Activated T-helper 1 cell treated with anti-CD3 and anti-CD28 coated beads, Interleukin-2, amount 50 U/mL, for 16 hours (primary cell): ENCODE data around the gene C2orf15.
A peak's percentile ranks its signal among the peaks of the same experiment; 100 is the strongest.
"Not testable (repeated sequence)": the region's sequence is repeated elsewhere in the genome, so short reads cannot be mapped to it uniquely, and the experiment has no call there.

ENCODE experiments used
- DNase-seq, 2 donors: peaks; one replicate each; pipeline ENCODE4 v3.0.0-alpha.2; 2020; ENCODE audit warnings: low read depth in 1 of 2, low spot score in 1 of 2

C2orf15 gene, protein sequence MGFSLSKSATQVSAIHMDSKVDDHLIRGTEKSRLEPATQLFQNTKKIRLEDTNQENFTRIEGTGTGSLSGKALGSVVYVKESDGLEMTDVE

DNA sequence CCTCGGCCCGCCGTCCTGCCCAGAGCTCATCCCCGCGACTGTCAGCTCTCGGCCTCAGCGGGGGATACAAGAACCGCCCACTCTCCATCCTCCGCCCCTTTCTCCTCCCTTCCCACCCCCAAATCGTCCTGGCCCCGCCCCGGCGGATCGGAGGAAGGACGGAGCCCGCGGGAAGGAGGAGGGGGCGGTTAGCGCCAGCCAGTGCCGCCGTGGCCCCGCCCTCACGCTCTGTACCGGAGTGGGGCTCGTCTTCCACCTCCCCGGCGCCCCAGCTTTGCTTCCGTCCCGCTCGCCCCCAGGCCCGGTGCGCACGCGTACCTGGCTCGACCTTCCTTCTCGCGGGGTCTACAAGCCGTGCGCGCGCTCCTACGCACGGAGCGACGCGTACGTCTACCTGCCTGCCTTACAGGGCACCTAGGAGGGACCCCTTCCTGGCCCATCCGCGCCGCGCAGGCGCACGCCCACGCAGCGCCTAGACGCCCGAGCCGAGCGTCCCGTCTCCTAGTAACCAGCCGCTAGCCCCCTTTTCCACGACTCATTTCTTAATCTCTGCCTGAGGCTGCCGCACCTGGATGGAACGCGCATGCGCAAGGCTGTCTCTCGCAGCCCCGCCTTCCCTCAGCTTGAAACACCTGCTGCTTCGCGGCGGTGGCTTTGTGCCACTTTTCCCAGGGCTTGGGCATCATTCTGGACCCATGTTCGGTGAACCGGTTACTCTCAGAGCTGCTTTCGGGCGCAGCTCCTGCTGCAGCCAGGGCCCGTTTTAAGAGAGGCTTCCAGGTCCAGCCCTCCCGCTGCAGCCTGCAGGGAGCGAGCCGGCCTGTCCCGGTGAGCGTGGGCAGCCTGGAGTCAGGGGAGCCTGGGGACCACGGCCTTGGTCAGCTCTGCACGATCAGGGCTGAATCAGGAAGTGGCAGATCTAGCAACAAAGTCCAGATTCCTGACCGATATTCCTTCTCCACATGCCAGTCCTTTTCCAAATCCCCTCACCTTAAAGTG is at the start of gene C2orf15:
Gene C2orf15 (plus strand): TSS at position 598 of the 999 bp plus-strand sequence. CDS start 8,852 bp downstream, outside the sequence.
- DNase-seq = peak; percentile 94 to 95

DNA sequence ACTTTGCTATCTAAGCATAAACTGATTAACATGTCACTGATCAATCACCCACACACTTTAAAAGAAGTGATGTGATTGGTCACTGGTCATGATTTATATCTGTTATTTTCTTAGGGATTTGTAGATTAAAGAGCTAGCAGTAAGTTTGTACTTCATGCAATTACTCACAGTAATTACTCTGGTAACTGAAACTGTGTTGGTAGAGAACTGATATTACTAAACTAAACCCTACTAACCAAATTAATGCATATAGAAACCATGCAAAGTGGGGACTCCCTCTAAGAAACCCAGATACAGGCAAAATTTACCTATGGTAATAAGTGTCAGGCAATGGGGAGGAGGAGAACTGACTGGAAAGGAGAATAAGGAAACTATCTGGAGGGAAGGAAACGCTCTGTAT is 44.8 kb upstream of the C2orf15 start:
- no peak for DNase-seq

DNA sequence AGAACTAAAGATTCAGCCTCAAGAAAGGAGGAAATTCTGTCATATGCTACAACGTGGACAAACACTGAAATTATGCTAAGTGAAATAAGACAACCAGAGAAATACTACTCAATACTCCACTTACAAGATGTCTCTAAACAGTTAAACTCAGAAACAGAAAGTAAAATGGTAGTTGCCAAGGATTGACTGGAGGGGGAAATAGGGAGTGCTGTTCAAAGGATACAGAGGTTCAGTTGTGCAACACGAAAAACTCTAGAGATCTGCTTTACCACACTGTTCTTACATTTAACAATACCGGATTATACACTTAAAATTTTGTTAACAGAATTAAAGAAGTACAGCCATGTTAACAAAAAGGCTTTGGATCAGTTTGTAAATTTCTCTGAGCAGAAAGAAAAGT is 39.8 kb upstream of the C2orf15 start:
- DNase-seq = no peak

DNA sequence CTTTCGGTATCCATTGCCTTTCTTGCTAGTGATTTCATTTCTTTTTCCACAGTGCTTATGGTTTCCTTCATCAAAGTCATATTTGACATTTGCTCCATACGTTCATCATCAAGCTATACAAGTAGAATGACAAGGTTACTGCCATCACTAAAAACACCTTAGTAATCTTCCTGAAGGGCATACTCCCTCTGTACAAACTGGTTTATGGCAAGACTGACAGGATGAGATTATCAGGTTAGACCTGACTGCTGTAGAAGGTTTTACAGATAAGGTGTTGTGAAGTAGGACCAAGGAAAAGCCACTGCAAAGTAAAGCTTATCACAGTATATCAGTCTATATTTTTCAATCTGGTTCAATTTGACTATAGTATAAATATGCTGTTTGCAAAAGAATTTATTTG is 37.5 kb upstream of the C2orf15 start:
- no peak for DNase-seq

DNA sequence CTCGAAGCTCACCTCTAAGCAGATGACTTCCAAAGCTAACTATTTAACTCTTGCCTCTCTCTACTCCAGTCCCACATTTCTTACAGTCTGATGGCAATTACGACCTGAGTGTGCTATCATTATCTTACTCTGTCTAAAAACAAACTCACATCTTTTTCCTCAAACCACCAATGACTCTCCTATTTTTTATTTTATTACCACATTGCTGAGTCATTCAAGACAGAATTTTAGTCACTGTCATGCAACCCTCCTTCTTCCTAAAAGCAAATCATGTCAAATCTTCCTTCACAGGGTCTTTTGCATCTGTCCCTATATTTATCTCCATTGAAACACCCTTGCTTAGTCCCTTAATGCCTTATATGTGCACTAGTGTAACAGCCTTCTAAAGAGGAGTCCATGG is 34.6 kb upstream of the C2orf15 start:
- no peak for DNase-seq

DNA sequence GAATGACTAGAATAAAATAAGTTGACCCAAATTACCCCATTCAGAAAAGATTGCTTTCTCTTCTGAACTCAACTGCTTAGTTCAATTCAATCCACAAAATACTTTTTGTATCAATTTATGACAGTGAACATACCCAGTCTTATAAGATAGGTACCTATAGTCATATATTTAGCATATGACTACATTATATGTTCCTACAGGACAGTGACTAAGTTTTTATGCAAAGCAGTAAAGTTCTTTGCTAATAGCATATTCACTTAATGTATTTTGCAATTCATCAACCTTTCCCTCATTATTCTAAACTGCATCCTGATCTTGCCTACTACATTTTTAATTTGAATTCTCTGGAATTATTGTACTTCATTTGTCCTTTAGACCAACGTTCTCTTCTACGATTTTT is 30.3 kb upstream of the C2orf15 start:
- DNase-seq = no peak

DNA sequence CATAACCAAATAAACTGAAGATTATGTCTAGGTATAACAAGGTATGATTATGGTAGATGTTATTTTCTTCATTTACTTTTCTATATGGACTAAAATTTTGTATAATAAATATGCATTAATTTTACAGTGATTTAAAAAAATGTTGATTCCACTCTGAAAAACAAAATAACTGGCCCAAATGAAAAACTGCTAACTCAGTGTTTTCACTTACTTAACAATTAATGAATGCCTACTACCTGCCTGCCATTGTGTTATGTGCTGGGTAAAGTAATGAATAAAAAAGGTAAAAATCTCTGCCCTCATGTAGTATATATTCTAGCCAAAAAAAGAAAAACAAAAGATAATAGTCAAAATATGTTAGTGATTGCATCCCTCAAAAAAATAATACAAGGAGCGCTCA is 29.6 kb upstream of the C2orf15 start:
- DNase-seq = no peak

DNA sequence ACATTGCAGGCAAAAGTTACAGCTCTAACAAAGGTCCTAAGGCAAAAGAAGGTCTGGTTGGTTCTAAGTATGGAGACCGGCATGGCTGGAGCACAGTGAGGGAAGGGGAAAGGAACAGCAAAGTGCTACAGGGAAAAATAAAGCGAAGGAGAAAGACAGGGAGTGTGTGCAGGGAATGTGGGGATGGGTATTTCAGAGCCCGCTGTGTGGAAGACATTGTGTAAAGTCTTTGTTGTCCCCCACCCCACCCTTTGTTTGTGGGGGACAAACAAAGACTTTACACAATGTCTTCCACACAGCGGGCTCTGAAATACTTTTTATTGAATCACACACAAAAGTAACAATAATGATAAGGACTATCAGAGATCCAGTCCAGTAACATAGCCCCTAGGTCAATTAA is 28.9 kb upstream of the C2orf15 start:
- DNase-seq = no peak

DNA sequence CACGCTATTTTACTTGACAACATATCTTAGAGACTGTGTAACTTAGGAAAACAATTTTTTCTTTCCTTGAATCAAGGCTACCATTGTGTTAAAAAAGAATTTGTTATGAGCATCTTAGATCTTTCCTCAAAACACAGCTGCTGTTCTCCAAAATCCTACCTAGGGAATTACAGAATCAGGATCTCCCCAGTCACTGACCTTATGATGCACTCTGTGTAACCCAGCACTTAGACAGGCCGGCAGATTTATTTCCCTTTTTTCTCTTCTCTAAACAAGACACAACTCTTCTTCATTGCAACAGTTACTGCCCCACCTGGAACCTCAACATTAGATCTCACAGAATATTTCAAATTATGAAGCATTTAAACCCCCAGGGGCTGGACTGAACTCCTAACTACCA is 13.5 kb upstream of the C2orf15 start:
- no peak for DNase-seq

DNA sequence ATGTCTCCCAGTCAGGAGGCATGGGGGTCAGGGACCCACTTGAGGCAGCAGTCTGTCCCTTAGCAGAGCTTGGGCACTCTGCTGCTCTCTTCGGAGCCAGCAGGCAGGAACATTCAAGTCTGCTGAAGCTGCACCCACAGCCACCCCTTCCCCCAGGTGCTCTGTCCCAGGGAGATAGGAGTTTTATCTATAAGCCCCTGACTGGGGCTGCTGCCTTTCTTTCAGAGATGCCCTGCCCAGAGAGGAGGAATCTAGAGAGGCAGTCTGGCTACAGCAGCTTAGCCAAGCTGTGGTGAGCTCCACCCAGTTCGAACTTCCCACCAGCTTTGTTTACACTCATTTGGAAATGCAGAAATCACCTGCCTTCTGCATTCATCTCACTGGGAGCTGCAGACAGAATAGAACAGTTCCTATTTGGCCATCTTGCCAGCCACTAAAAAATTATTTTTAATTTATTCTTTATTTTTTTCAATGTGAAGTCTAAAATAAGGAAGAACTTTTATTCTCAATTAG is 6.4 kb upstream of the C2orf15 start:
- DNase-seq = not testable (repeated sequence)

DNA sequence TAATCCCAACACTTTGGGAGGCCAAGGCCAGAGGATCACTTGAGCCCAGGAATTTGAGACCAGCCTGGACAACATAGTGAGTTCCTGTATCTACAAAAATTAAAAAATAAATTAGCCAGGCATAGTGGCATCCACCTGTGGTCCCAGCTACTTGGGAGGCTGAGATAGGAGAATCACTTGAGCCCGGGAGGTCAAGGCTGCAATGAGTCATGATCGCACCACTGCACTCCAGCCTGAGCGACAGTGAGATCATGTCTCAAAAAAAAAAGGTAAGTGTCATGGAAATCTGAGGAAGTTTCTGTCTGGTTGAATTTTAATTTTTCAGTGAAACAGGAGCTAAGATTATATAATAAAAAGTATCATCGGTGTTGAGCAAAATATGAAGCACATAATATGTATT is 2.5 kb upstream of the C2orf15 start:
- DNase-seq = no peak

DNA sequence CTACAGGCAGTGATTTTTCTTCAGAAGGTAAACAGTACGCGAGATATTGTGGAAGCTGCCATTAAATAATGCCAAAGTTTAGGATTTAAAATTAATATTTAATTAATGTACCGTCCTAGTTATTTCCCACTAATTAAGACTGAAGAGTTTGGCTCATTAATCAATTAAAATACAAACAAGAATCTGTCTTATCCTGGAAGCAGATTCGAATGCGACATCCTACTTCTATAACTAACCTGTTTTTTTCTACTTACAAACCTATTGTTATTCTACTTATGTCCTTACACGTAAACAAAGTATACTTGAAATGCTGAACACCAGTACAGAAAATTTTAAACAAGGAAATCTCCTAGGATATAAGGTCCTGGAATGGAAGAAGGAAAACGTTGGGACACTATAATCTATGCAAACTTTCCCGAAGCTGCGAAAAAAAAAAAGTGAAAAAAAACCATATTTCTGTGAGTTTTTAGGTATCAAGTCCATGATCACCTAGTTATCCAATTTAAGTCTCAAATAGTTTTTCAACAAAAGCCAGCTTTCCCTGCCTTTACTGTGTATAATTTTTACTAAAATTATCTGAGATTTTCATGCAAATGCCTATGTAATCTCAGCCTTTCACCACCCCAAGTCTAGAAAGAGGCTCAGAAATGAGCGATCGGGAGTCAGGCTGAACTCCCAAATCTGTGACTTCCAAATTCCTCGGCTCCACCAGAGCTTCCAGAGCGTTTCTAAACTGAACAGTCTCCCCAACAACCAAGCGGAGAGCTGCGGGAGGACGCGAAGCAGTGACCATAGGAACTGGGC is 1.2 kb upstream of the C2orf15 start:
- DNase-seq = no peak

DNA sequence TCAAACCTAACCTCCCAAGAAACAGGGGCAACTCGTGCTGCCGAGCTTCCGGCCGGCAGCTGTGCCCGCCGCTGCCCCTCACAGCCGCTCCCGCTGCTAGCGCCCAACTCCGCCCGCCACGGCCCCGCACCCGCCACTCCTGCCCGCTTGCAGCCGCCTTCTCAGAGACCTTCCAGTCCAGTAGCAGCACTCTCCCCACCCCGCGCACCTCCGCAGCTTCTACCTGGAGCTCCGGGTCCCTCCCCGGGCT is 722 bp upstream of the C2orf15 start:
- DNase-seq = no peak

DNA sequence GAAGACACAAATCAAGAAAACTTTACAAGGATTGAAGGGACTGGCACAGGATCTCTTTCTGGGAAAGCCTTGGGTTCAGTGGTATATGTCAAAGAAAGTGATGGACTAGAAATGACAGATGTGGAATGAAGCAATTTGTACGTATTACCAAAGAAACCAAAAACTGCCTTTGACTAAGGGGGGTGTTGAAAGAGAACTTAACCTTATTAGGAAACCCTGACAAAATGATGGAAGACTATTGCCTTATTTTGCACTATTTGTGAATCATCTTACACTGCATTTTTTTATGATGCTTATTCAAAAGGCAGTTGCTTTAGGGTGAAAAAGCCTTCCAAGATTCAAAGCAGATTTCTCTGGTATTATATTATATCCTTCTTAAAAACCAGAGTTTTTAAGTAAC is 9.2 kb downstream of the C2orf15 start:
- DNase-seq = no peak

DNA sequence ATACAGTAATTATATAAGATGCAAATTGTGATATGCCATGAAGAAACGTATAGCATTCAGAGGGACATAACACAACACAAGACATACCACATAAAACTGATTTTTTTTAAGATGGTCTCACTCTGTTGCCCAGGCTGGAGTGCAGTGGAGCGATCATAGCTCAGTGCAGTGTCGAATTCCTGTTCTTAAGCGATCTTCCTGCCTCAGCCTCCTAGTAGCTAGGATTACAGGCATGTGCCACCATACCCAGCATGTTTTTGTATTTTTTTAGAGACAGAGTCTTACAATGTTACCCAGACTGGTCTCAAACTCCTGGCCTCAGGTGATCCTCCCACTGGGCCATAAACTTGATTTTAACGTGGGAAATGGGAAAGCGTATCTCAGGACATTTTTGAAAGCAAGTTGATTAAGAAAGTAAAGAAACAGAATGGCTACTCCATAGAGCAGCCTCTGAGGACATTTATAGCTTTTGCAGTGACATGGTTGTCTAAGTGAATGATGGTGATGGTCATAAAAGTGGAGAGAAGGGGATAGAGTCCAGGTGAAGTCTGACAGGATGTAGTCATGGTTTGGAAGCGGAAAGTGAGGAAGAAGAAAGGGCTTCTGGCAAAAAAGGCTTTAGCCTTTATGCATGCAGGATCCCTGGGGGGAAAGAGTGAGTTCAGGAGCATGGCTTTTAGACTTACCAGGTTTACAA is 10.8 kb downstream of the C2orf15 start:
- DNase-seq = no peak

DNA sequence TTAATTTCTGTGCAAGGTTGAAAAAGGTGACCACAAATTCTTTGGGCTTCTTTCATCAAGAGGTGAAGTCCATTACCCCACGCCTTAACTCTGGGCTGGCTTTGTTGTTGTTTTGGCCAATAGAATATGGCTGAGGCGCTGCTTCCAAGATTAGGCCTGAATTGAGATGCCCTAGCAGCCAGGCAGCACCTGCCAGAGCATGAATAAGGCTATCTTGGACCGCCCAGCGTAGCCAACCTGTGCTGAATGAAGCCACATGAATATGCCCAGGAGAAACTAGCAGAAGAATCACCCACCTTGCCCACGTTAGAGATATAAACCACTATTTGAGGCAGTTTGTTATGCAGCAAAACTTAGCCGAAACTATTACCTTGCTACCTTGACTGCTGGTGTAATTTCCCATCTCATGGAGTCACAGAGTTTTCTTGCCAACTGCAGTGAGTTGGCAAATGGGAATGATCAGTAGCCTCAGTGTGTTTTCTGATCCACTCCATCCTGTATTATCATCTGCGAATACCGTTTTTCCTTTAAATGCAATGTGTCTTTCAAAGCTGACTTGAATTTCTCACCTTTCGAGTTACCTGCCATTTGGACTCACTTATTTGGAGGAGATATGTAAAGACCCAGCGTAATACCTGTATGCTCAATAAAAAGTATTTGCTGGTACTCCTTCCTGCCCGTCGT is 12.6 kb downstream of the C2orf15 start:
- DNase-seq = no peak

DNA sequence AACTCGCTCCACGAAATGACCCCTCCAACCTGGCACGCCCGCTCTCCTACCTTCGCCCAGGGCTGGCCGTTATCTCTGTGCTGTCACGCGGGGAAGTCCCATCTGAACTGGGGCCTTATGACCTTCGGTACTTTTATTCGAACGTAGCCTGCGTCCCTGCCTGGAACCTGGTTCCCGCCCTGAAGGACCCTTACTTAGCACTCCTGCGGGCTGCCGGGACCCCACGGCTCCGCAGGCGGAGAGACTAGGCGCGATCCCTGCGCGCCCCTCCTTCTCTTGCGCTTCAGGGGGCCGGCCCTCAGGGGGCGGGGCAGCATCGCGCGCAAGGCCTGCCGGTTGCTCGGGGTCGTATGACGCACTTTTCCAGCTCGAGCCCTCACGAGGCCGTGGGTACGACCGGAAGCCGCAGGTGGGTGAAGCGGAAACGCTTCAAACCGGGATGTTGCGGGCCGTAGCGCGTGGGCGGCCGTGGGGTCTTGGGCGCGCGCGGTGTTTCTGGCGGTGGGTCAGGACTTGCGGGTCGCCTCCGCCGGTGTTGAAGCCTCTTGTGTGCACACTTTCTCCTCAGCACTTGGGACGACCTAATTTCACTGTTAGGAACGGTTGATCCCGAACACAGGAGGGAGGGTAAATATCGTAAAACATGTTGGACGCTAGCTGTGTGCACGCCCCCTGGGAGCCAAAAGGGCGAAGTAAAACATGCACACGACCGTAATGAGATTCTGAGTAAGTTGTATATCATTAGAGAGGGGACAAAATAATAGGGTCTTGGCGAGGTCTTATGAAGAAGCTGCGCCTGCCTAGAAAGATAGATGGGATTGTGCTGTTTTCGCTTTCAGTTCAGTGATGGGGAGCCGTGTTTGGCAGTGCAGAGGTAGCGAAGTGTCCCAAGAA is 13.4 kb downstream of the C2orf15 start, which contains the start of the genes LIPT1 and TSGA10:
Gene LIPT1 (plus strand): TSS at position 325 of the 894 bp plus-strand sequence. CDS start 6,991 bp downstream, outside the sequence.
Gene TSGA10 (minus strand): TSS at position 300 of the 894 bp plus-strand sequence. CDS start 45,503 bp downstream, outside the sequence.
- peak; percentile 78 to 88 for DNase-seq

DNA sequence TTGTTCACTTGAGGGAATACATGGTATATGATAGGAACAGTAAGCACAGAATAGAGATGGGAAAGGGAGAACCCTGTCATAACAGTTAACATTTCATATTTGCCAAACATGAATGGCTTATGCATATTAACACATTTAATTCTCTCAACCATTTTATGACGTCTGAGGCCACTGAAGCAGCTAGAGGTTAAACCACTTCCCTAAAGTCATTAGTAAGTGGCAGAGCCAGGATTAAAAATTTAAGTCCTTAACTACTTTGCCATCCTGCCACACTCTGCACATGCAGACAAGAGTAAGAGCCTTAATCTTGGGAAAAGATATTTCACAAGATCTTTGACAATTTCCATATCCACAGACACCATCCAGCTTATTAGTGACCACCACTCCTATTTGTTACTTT is 15.4 kb downstream of the C2orf15 start:
- DNase-seq = no peak

DNA sequence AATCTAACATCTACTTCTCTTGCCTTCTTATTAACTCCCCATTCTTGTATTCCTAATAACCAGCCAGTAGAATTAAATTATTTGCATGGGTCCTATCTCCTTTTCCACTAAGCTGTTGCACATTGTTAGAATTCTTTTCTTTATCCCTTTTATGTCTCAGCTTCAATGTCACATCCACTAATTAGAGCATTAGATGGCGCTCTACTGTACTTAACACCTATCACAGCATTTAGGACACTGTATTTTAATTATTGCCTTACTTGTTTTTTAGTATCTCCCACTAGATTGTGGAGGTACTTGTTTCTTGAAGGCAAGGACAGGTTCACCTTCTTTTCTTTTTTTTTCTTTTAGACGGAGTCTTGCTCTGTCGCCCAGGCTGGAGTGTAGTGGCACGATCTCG is 17.1 kb downstream of the C2orf15 start:
- no peak for DNase-seq
